HG02938 (cell line): ENCODE results near the gene TAS2R60.
"Not testable (repeated sequence)": the region's sequence is repeated elsewhere in the genome, so short reads cannot be mapped to it uniquely, and the experiment has no call there.

Source experiments
- ATAC-seq: cut with Tn5 transposase; IDR thresholded peaks from one replicate; pipeline ENCODE4 v1.9.1; 2021; ENCODE audit warnings: mild to moderate bottlenecking, moderate library complexity; ENCODE audit not compliant: unreplicated experiment

Gene TAS2R60

DNA sequence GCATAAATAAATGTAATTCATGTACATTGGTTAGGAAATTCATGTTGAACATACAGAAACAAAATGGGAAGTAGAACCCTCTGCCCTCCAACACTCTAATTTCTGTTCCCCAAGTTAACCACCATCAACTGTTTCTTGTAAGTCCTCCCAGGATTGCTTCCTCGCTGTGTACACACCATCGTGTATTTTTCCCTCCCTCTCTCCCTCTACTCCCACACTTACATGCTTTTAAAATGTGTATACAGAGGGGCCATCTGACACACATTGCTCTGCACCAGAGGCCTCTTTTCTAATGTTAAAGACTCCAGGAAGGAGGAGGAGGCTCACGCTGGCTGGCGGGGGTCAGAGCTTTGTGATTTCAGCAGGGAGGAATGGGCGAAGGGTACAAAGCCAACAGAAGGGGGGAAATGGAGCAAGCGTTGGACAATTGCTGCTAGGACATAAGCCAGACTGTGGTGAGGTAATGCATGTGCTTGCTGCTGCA, 32.7 kb upstream of the TAS2R60 start:
- ATAC-seq = no peak

DNA sequence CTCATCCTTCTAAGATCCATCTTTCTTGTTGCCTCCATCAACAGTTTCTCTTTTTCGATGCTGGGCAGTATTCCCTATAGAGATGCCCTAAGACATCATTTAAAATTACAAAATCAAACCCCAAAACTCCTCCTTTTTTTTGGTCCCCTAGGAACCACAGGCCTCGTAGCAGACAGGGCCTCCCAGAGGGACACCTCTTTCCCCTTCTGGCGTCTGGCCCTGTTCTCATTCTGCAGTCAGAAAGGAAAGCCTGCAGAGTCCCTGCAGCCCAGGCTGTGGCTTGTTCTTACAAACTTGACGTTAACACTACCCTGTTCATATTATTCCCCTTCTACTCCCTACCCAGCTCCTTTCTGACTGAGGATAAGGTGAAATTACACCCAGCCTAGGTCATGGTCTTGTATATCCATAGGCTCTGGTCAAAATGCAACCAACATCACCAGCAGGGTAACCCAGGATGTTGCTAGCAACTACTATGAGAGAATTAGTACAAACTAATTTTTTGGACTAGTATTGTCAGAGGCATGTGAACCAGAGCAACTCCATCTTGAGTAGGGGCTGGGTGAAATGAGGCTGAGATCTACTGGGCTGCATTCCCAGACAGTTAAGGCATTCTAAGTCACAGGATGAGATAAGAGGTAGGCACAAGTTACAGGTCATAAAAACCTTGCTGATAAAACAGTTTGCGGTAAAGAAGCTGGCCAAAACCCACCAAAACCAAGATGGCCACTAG, 31.1 kb upstream of the TAS2R60 start:
- ATAC-seq = no peak

DNA sequence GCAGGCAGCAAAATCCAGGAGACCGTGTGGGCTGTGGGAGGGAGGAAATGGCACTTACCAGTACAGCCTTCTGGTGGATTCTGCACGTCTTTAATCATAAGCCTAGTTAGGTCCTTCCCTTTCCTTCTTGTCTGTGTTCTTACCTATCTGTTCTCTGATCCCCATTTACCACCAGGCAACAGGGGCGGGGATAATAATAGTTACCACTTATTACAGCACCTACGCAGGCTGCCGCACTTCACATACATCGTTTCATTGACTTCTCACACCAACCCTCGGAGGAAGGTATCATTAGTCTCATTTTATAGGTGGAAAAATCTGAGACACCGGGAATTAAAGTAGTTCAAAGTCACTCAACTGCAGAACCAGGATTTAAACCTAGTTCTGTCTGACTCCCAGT, 30.1 kb upstream of the TAS2R60 start:
- ATAC-seq = no peak

DNA sequence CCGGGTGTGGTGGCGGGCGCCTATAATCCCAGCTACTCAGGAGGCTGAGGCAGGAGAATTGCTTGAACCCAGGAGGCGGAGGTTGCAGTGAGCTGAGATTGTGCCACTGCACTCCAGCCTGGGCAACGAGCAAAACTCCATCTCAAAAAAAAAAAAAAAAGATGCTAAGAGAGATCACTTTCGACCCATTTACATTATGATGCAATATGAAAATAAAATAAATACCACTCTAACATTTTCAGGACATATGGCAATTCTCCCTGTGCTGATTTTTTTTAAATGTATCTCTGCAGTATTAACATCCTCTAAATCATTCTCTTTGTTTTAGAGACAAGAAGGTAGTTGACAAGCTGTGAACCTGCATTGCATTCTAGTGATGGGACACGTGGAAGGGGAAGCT, 28.0 kb upstream of the TAS2R60 start:
- ATAC-seq = not testable (repeated sequence)

DNA sequence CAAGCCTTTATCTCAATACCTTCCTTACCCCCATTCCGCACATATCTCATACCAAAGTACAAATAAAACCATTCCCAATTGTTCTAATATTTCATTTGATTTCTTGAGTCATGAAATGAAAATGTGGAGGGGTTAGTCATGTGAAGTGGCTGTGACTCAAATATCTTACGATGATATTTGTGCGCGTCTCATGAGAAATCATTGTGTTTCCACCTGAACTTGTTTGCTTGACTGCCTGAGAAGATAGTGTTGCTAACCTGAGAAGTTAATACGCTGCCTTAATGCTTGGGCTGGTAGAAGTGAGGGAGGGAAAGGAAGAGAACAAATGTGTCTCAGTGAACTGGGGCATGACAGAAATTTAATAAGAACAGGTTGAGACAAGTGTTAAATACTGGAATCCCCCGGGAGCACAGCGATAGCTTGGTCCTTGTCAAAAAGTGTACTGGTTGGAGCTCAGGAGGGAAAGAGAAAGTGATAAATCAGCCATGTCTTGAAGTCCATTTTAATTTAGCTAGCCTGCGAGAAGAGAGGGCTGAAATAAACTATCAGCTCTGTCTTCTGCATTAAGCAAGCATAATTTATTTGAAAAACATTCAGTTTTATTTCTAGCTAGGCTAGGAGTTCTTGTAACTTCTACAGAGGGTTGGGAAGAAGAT, 27.4 kb upstream of the TAS2R60 start:
- no peak for ATAC-seq

DNA sequence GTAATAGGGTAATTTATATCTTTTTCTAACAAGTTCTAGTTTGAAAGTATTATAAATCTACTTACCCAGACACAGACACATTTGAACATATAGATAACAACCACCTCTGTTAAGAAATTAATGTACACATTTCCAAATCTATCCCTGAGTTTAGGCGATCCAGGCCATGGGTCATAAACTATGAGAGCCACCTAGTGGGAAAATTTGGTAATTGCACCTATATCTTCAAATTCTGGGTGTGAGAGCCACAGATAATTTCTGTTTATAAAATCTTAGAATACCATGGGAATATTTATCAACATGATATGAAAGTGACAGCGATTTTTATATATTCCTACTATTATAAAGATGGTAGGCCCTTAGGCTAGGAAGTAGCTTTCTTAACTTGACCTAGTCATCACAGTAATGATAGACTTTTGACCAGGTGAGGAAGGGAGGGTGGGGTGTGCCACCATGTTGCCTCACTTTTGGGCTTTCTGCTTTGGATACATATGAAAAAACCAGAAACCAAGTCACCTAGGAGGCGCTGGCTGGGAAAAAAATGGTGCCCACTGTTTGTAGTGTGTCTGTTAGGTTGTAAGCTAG, 26.6 kb upstream of the TAS2R60 start:
- peak; percentile 71 for ATAC-seq

DNA sequence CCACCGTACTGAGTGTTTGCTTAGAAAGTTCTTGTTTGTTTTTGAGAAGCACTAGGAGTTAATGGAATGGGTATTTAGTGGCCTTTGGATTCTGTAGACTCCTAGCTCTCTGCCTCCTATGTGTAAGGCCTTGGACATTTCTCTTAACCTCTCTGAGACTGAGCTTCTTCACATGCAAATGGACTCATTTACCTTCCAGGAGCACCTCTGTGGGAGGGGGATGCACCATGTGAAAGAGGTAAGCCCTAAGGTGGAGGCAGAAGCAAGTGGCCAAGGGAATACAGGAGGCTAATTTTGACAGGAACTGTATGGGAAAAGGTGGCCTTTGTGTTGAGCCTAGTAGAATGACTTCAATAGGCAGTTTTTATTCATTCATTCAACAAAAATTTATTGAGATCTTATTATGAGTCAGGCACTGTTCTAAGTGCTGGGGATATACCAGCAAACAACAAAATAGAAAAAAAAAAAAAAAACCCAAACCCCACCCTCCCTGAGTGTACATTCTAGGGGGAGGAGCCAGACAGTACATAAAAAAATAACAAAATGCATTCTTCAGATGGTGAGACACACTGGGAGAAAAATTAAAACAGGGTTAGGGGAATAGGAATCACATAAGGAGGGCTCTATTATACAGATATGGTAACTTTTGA, 25.4 kb upstream of the TAS2R60 start:
- ATAC-seq = no peak

DNA sequence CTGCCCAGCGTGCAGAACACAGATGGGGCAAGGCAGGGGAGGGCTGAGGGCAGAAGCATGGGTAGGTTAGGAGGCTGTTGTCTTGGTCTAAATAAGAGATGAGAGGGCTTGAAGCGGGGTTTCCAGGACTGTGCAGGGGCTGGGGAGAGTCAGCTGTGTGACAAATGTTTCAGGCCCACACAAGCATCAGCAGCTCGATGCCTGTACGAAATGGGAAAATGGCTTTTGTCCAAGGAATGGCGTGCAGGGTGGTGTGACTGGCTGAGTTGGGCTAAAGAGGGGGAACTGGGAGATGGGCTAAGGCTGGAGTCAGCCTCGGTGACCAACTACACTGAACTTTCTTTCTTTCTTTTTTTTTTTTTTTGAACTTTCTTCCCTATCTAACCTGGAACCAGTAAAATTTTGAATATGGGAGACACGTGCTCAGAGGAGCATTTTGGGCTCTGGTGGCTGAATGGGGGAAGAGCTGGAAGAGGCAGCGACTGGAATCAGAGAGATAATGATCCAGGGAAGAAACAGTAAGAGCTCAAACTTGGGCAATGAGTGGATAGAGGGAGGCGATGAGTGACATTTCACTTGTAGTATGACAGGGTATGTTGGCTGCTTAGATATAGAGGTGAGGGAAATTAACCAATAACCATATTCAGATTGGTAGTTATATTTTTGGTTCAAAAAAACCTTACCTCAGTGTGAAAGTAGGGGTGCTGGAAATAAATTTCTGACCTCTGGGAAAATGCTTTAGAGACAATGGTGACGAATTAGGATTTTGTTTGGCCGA, 24.4 kb upstream of the TAS2R60 start:
- ATAC-seq = no peak

DNA sequence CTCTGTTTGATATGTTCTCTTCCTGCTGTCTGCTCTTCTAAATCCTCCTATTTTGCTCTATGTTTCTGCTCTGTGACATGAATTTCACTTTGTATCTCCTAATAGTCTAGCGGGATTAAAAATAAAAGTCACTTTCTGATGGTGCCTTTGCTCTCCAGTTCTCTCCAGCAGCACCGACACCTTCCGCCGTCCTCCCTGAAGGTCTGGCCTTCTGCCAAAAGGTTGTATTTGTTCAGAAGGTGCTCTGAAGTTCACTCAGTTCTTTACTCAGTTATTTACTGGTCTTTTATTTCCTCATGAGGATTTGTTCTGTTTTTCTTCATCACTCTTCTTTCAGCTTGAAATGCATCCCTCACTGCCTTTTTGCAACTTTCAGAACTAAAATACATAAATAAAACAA, 23.4 kb upstream of the TAS2R60 start:
- no peak for ATAC-seq

DNA sequence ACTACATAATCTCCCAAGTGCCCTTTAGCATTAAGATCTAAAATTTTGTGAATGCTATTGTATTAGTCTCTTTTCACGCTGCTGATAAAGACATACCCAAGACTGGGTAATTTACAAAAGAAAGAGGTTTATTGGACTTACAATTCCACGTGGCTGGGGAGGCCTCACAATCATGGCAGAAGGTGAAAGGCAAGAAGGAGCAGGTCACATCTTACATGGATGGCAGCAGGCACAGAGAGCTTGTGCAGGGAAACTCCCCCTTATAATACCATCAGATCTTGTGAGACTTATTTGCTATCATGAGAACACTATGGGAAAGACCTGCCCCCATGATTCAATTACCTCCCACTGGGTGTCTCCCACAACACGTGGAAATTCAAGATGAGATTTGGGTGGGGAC, 22.6 kb upstream of the TAS2R60 start:
- not testable (repeated sequence) for ATAC-seq

DNA sequence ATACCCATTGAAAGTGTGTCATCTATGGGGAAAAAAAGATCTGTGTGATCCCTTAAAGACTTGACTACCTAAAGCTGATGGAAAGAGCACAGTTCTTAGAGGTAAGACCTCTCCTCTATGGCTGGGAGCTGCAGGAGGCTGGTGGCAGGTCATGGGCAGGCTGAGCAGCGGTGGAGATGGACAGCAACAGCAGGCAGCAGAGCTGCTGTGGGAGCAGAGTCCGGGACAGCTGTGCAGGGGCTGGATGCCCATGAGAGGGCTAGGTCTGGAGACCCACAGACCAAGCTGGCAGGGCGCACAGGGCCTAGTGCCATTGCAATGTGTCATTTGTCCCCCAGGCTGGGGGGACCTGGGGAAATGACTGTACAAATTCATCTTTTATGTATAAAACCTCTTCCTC, 21.2 kb upstream of the TAS2R60 start:
- no peak for ATAC-seq

DNA sequence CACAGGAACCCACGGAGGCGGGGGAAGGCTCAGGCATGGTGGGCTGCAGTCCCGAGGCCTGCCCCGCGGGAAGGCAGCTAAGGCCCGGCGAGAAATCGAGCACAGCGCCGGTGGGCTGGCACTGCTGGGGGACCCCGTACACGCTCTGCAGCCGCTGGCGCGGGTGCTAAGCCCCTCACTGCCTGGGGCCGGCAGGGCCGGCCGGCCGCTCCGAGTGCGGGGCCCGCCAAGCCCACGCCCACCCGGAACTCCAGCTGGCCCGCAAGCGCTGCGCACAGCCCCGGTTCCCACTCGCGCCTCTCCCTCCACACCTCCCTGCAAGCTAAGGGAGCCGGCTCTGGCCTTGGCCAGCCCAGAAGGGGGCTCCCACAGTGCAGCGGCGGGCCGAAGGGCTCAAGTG, 18.8 kb upstream of the TAS2R60 start:
- not testable (repeated sequence) for ATAC-seq

DNA sequence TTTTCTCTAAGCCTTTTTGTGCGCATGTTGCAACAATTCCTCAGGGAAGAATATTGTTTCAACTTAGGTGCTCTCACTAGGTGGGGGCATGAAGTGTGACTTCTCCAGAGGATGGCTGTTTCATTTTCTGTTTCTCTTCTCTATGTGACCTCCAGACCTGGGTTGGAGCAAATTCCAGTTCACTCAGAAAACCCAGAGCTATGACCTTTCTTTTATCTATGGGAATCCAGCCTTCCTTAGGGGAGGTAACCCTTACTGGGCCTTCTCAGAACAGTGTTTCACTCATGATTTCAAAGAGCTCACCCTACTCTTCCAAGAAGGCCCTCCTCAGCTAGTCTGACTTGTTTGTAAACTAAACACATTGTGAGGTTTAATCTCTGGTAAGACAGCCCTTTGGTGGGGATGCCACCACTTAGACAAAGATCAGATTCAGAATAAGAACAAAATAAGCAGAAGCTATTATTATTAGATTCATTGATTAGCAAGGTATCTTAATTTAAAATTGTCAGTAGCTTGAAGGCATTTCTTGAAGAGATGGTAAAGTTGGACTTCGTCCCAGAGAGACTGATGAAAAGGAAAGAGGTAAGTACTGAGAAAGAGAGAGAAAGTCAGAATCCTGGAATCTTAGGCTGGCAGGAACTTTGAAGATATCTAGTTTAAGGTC, 16.6 kb upstream of the TAS2R60 start:
- no peak for ATAC-seq

DNA sequence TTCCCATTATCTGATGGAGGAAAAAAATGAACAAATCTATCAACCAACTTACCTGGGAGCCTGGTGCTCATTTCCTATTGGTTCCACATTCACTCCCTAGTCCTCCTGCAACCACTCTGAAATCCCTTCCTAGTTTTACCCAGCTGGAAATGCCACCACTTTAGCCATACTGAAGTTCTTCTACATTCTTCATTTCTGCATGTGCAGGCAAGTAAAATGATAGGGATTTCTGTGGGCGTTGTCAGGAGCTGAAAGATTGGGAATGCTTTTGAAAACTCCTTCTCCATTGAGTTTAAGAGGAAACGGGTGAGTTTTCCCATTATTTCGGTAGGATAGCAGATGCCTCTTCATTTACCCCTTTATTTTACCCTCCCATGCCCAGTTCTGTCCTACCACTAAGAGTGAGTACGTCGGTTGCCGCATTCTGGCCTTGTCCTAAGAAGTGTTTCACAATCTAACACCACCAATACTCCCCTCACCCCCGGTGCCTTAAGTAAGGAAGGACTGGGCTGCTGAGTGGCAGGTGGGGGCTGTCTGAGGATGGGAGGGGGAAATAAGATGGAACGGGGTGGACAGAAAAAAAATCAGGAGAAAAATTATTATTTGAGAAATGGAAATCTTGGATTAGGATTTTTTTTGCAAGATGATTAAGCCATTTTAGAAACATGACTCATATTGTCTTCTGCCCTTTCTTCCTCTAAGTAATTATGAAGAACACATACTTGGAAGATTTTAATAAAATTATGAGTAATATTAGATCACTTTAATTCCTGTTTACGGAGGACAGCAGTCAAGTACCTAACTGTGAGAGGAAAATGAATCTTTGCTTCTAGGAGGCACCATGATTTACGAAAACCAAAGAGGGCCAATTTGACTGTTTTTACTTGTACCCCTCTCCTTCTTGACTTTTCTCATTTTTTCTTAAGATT, 13.2 kb upstream of the TAS2R60 start:
- ATAC-seq = no peak

DNA sequence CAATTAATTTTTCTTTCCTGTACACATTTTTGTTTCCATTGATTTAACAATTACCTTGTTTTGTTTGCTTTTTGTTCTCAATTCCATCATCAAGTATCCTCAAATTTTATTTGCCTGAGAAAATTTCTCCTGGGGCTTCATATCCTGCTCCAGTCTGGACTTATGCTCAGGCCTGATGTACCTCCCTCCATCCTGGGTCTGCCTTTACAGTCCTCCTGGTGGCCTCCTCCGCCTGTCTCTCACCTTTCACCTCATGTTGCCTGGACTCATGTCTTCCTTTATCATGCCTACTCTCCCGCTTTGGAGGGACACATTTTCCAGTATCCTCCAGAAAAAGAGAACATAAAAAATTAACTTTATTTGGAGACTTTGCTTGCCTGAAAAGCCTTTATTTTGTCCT, 12.1 kb upstream of the TAS2R60 start:
- ATAC-seq = no peak

DNA sequence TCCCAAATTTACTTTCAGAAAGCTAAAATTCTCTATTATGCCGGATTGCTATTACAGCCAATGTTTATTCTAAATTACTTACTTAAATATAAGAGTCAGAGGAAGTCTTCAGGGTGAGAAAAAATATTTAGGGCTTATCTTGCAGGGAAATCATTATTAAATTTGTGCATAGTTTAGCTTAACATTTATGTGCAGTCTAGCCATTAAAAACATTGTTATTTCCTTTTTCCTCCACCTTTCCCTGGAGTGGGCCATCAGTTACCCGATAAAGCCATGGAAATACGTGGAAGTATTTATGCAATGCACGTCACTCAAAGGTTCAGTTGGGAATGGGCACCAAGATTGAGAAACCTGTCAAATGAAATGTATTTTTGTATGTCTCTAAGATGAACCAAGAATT, 9.5 kb upstream of the TAS2R60 start:
- ATAC-seq = no peak

DNA sequence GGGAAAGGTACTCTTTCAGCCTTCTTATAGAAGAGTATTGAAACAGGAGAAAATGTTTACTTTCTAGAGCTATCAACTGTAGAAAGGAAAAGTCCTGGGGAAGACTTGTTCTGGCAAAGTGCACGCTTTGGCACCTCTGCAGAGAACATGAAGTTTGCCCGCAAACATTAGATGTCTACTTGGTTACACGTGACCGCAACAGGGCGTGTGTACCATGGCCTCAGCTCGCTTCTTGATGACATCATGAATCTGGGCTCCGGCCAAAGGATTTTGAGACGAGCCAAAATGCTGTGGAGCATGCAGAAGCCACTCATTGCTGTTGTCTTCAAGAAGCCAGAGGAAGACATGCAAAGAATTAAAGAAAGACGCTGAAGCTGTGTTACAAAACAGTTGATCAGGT, 8.6 kb upstream of the TAS2R60 start:
- no peak for ATAC-seq

DNA sequence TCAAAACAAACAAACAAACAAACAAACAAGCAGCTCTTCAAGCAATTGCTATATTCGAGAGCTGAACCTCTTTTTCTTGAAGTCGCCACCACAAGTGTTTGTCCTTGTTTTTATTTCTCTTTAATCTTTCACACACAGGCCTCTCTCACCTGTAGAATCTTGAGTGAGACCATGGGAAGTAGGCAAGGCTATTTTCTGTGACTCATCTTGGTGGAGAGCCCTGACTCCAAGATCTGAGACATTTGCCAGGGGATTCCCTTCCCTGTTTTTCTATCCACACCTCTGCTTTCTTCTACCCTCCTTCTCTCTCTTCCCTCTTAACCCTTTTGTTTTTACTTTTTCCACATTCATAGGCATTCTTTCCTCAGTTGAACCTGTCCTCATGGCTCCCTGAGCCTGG, 8.0 kb upstream of the TAS2R60 start:
- ATAC-seq = no peak

DNA sequence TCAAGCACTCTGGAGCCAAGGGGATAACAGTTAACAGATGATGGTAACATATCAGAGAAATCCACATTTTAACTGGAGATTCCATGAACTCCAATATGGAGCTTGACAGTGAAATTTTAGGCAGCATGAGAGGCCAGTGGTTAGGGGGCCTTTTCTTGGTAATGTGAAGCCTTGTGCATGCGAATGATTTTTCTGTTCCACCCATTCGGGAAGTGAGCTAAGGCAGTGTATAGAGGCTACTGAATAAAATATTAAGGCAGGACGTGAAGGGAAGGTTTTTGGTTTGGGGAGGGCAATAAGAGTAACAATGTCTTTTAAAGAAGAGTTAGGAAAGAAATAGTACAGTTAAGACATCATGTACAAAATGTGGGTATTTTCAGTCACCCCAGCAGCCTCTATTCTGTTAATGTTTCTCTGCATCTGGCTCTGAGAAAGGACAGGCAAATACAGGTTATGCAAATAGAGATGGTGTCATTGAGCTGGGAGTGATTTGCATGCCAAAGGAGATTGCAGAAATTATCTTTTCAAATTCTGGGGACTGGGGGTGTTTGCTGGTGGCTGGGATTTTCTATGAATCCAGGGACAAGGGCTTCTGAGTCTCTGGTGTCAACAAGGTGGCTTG, 6.8 kb upstream of the TAS2R60 start:
- peak; percentile 98 for ATAC-seq
